HG02588 (cell line): ENCODE results near the gene FAM107B.
A peak's percentile ranks its signal among the peaks of the same experiment; 100 is the strongest.
"Not testable (repeated sequence)": the region's sequence is repeated elsewhere in the genome, so short reads cannot be mapped to it uniquely, and the experiment has no call there.

Experiments
- ATAC-seq: cut with Tn5 transposase; IDR thresholded peaks from one replicate; pipeline ENCODE4 v1.9.1; 2021; ENCODE audit warnings: mild to moderate bottlenecking, moderate library complexity; ENCODE audit not compliant: unreplicated experiment

The FAM107B gene

DNA sequence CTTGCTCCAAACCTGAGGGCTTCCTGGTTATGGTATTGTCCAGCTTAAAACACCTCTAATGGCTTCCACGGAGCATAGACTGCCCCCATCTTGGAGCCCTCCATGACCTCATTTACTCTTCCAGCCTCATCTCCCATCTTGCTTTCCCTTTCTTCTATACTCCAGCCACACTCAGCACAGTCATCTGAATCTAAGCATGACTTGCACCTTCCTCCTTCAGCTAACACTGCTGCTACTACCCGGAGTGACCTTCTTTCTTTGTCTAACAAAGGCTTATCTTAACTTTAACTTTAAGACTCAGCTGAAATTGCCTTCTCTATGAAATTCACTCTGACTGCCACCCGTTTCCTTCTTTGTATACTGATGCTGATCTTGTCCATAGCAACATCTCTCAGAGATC, 135.1 kb downstream of the FAM107B start:
- ATAC-seq, result no peak

DNA sequence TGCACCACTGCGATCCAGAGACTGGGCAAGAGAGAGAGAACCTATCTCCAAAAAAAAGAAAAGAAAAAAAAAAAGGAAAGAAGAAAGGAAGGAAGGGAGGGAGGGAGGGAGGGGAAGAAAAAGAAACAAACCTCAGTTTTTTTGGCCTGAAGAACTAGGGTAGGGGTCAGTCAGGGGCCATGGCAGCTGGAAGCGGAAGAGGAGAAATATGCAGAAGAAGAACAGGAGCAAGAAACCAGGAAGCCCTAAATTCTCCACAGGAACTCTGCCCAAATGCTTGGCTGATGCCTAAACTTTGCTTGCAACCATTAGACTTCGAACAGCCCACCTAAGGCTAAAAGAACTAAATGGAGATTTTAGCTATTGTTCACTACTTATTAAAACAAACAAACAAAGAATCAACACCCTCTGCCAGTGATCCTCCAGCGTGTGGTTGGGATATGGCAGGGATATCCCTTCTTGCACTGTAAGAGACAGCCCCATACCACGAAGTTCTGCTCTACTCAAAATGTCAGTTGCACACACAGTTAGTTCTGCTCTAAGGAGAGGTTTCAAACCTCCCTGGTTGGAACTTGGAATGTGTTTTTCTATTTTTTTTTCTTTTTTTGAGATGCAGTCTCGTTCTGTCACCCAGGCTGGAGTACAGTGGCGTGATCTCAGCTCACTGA, 139.5 kb downstream of the FAM107B start:
- no peak for ATAC-seq

DNA sequence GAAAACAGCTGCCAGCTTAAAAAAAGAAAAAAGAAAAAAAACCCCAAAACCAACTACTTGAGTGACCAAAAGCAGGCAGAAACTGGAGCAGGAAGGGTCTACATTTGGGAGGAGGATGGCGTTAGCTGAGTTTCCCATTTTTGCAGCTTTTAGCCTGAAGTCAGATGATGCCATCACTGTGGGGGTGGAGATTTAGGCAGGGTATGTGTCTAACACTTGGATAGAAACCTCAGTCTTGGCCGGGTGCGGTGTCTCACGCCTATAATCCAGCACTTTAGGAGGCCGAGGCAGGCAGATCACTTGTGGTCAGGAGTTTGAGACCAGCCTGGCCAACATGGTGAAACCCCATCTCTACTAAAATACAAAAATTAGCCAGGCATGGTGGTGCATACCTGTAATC, 140.1 kb downstream of the FAM107B start:
- ATAC-seq, result not testable (repeated sequence)

- ATAC-seq, result no peak
These were observed 148.8 kb downstream of the FAM107B start for GRCh38 chr10:14625765-14626525.

GRCh38 chr10:14625192-14625631, 149.5 kb downstream of the FAM107B start:
- ATAC-seq, result no peak

GRCh38 chr10:14624600-14624999, 150.1 kb downstream of the FAM107B start:
- ATAC-seq, result no peak

DNA sequence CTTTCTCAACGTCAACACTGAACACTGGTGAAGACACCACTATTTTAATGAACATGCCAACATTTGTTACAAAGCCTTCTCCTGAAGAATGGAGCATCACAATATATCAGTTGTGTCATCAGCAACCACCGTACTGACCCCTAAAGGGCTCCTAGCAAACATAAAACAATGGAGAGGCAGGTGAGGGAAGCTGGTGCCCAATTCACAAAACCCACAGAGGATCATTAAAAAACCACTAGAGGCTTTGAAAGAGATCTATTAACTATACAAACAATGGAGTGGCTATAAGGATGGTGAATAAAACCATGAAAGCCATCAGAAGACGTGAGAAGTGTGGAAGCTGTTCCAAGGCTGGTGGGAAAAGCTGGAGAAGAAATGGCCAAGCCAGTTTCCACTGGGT, 150.8 kb downstream of the FAM107B start:
- no peak for ATAC-seq

DNA sequence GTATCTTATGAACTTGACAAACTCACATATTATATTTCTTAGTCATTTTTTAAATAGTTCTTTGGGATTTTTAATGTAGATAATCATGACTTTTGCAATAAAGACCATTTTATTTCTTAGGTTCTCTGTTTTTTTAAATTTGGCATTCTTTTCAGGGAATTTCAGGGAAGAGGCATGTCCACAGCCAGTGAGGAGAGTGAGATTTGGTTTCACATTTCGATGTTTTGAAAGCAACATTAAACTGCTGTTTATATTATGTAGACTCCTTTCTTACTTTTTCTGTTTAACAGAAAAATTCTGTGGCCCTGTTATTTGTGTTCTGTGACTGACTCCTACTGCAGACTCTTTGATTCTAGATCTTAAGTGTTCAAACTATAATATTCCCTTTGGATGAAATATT, 153.7 kb downstream of the FAM107B start:
- ATAC-seq, result no peak

DNA sequence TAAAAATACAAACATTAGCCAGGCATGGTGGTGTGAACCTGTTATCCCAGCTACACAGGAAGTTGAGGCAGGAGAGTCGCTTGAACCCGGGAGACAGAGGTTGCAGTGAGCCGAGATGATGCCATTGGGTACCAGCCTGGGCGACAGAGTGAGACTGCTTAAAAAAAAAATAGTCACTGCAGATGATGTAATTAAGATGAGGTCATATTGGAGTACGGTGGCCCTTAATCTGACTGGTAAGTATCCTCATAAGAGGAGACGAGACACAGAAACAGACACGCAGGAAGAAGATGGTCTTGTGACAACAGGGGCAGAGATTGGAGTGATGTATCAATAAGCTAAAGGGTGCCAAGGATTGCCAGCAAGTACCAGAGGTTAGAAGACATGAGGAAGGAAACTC, 156.0 kb downstream of the FAM107B start:
- ATAC-seq, result no peak

DNA sequence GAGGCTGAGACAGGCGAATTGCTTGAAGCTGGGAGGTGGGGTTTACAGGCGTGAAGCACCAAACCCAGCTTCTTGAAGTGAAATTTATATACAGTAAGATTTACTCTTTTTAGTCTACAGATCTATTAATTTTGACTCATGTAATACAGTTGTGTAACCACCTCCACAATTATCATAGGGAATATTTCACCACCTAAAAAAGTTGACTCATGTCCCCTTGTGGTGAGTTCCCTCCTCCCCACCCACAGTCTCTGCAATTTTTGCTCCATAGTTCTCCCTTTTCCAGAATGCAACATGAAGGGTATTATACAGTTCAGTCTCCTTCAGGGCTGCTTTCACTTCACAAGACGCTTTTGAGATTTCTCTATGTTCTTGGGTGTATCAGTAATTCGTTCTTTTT, 156.8 kb downstream of the FAM107B start:
- ATAC-seq, result no peak

- ATAC-seq, result no peak
These were observed 157.6 kb downstream of the FAM107B start for GRCh38 chr10:14616955-14617730.

DNA sequence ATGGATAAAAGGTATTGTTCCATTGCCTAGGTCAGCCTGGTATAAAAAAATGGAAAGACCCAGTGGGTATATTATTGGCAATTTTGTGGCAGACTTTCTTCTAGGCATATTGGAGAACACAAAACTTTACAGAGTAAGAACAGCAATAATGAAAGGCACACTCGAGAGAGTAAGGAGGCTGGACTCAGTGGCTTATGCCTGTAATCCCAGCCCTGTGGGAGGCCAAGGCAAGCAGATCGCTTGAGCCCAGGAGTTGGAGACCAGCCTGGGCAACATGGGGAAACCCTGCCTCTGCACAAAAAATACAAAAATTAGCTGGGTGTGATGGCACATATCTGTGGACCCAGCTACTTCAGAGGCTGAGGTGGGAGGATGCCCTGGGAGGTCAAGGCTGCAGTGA, 158.2 kb downstream of the FAM107B start:
- no peak for ATAC-seq

DNA sequence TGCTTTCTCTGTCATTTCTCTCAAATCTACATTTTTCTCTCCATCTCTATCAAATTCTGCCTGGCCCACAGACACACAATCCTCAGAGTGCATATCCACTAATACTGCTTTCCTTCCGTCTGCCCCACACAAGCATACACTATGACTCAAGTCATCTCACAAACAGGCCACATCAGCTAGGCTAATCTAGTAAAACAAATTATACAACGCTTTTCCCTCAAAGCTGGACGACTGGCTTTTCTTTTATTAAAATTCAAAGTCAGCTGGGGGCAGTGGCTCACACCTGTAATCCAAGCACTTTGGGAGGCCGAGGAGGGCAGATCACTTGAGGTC, 161.1 kb downstream of the FAM107B start:
- ATAC-seq, result no peak

DNA sequence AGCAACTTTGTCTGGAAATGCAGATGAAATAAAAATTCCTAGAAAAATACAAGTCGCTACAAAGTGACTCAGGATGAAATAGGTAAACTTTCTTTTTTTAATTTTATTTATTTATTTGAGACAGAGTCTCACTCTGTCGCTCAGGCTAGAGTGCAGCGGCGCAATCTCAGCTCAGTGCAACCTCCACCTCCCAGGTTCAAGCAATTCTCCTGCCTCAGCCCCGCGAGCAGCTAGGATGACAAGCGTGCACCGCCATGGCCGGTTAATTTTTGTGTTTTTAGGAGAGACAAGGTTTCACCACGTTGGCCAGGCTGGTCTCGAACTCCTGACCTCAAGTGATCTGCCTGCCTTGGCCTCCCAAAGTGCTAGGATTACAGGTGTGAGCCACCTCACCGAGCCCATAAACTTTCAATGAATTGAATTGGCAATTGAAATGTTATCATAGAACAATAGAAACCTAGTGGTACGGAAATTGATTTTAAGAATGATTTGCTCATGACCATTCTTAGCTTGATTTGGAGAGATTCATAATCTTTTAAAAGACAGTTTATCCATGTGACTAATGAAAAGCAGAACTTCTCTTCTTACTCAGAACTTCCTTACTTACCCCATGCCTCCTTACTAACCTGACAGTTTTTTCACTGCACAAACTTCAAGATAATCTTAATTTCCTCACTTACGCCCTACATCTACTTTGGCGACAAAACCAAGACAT, 161.7 kb downstream of the FAM107B start:
- no peak for ATAC-seq

GRCh38 chr10:14611968-14612693, 162.6 kb downstream of the FAM107B start:
- no peak for ATAC-seq

GRCh38 chr10:14609178-14609577, 165.5 kb downstream of the FAM107B start:
- ATAC-seq, result no peak

DNA sequence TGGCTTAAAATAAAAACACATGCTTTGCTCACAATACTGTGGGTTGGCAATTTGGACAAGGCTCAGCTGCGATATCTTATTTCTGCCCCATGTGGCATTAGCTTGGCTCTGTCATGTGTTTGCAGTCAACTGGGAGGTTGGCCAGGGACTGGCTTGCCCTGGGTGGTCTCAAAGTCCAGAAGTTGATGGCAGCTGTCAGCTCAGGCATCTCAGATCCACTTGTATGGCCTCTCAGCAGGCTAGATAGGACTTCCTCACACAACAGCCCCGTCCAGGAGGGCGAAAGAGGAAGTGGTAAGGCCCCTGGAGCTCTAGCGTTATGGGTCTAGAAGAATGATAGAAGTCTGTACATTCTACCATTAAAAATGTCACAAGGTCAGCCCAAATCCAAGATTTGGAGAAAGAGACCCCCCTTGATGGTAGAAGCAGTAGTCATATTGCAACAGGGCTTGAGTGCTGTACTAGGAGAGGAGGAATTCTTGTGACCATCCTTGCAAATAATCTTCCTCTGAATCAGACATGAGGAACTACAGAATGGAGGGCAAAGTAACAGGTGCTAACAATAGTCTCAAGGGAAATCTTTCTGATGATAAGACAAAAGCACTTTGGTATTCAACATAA, 166.2 kb downstream of the FAM107B start:
- ATAC-seq, result no peak

- no peak for ATAC-seq
These were observed 168.1 kb downstream of the FAM107B start for GRCh38 chr10:14606633-14607032.

GRCh38 chr10:14605231-14605925, 169.3 kb downstream of the FAM107B start:
- ATAC-seq, result peak; percentile 47
